Activated B cell treated with CpG ODN at 0.5 μM for 24 hours (primary cell): ENCODE results near the gene NAP1L1. TPM values are rescaled to one million over a fixed set of nuclear protein-coding genes. Genes with fewer than 3 reads are reported as not detected.

Experiments
- ATAC-seq: fragments of 200-7000 bp; cut with Tn5 transposase; one replicate; pipeline ENCODE4 v1.10.0; 2021; ENCODE audit warnings: low read depth, mild to moderate bottlenecking, moderate library complexity
- CTCF ChIA-PET: fragments of 350-600 bp; sonication (Branson Sonifier 250); formaldehyde crosslinking; loops from one replicate; lab custom pipeline; 2021; ENCODE audit warnings: antibody characterized with exemption; lab: Charles Lee
- POLR2A ChIA-PET: fragments of 350-600 bp; sonication (Branson Sonifier 250); formaldehyde crosslinking; loops from one replicate; lab custom pipeline; 2021; ENCODE audit warnings: antibody characterized with exemption; lab: Charles Lee
- DNase-seq: peaks from one replicate; pipeline ENCODE4 v3.0.0; 2022
- H3K27ac Mint-ChIP-seq: one replicate; pipeline ENCODE4 v1.8.0; 2020; ENCODE audit warnings: mixed read lengths
- H3K27me3 Mint-ChIP-seq: one replicate; pipeline ENCODE4 v1.8.0; 2021; ENCODE audit warnings: mixed read lengths
- H3K36me3 Mint-ChIP-seq: one replicate; pipeline ENCODE4 v1.8.0; 2021; ENCODE audit warnings: low read depth, mixed read lengths
- H3K4me1 Mint-ChIP-seq: one replicate; pipeline ENCODE4 v1.8.0; 2021; ENCODE audit warnings: mixed read lengths
- H3K4me3 Mint-ChIP-seq: one replicate; pipeline ENCODE4 v1.8.0; 2020; ENCODE audit warnings: mild to moderate bottlenecking, mixed read lengths
- H3K9me3 Mint-ChIP-seq: one replicate; pipeline ENCODE4 v1.8.0; 2020; ENCODE audit warnings: mixed read lengths
- CTCF ChIP-seq: fragments of 200-600 bp; IDR thresholded peaks from one replicate; pipeline ENCODE4 v1.8.0; 2022; ENCODE audit warnings: antibody characterized with exemption, mild to moderate bottlenecking
- intact Hi-C: fragments of 100-400 bp; cut with micrococcal nuclease; formaldehyde crosslinking; loops from one replicate; pipeline ENCODE4 v1.15.1; 2024
- total RNA-seq: library from RNA; stranded (reverse); gene quantifications from 2 replicates; pipeline ENCODE4 v1.2.3, GENCODE V29; 2022

The NAP1L1 gene
- total RNA-seq, 1 donor from 2014 or later: 1,185 TPM

DNA sequence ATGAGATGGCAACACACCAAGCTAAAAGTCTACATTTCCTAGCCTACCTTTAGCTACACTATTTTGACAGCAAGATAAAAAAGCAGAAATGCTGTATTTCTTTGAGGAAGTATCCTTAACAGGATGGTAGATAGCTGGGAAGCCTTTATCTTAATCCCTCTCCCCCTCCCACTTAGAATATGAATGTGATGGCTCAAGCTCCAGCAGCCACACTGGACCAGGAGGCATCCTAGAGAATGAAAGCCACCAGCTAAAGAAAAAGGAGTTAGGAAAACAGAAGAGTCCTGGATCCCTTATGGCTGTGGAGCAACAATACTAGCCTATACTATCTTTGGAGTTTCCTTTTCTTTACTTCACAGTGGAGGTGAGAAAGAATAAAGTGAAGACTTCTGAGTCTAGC lies 15.1 kb downstream of the NAP1L1 start:
- intact Hi-C loops: loop anchor here (1.0 to 2.0 kb wide), 2 partner anchors 9 to 13 kb away; no protein-coding TSS in a partner anchor
- TF ChIP-seq CTCF: no peak
- H3K27me3 Mint-ChIP-seq: no peaks in the 10 kb centered on the region
- no peak overlapping the region for H3K4me3 Mint-ChIP-seq
- no peak overlapping the region for H3K27ac Mint-ChIP-seq
- DNase-seq (no peak), ATAC-seq (no peak)
- ChIA-PET POLR2A (interaction anchor here (1.1 kb wide), 1 partner anchor 13 kb away, joined by 3 read pairs; no protein-coding TSS in a partner anchor), CTCF (no interaction called here)
- H3K36me3 Mint-ChIP-seq: peaks cover 90% of the 10 kb centered on the region
- peaks cover 33% of the 10 kb centered on the region for H3K4me1 Mint-ChIP-seq
- peaks cover 11% of the 10 kb centered on the region for H3K9me3 Mint-ChIP-seq

DNA sequence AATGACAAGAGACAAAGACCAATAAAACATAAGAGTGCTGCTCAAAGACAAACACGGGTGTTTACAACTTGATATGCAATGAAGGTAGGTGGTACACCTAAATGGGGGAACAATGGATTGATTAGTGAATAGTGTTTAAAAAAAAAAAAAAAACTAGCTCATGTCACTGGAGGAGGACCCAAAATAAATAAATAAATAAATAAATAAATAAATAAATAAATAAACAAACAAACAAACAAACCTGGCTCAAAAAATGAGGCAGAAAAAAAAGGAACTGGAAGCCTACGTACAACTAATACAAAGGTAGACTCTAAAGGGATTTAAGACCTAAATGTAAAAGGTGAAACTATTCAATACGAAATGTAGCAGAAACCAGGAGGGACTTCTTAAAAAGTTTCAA lies 18.6 kb downstream of the NAP1L1 start:
- CTCF ChIA-PET: no interaction called here
- peaks cover 17% of the 10 kb centered on the region for H3K4me1 Mint-ChIP-seq
- intact Hi-C loops: no loop called here

GRCh38 chr12:76064904-76065303 lies 19.6 kb downstream of the NAP1L1 start:
- Mint-ChIP-seq H3K9me3 (peaks cover 11% of the 10 kb centered on the region), H3K36me3 (peaks cover 95% of the 10 kb centered on the region), H3K27me3 (no peaks in the 10 kb centered on the region), H3K4me3 (no peak overlapping the region), H3K4me1 (peaks cover 16% of the 10 kb centered on the region), H3K27ac (no peak overlapping the region)
- ATAC-seq (no peak), DNase-seq (no peak)
- no peak for TF ChIP-seq CTCF
- intact Hi-C loops: no loop called here
- ChIA-PET CTCF (interaction anchor here (0.7 kb wide), 1 partner anchor 315 kb away, joined by 3 read pairs; no protein-coding TSS in a partner anchor), POLR2A (no interaction called here)

More for the DNA sequence above, 18.6 kb downstream of the NAP1L1 start:
- H3K27me3 Mint-ChIP-seq: no peaks in the 10 kb centered on the region
- TF ChIP-seq CTCF: no peak
- peaks cover 11% of the 10 kb centered on the region for H3K9me3 Mint-ChIP-seq
- peaks cover 96% of the 10 kb centered on the region for H3K36me3 Mint-ChIP-seq
- POLR2A ChIA-PET: interaction anchor here (0.6 kb wide), 1 partner anchor 523 kb away, joined by 3 read pairs; no protein-coding TSS in a partner anchor
- no peak overlapping the region for H3K27ac Mint-ChIP-seq
- DNase-seq: no peak
- ATAC-seq: no peak
- no peak overlapping the region for H3K4me3 Mint-ChIP-seq

GRCh38 chr12:76060111-76060510 lies 24.4 kb downstream of the NAP1L1 start:
- Mint-ChIP-seq H3K9me3 (peaks cover 5% of the 10 kb centered on the region), H3K36me3 (peaks cover 89% of the 10 kb centered on the region), H3K4me3 (no peak overlapping the region), H3K4me1 (peaks cover 5% of the 10 kb centered on the region), H3K27me3 (no peaks in the 10 kb centered on the region), H3K27ac (no peak overlapping the region)
- ChIA-PET CTCF (no interaction called here), POLR2A (no interaction called here)
- intact Hi-C loops: no loop called here
- ATAC-seq (no peak), DNase-seq (no peak)
- no peak for TF ChIP-seq CTCF

- ATAC-seq: no peak
- ChIA-PET CTCF (no interaction called here), POLR2A (interaction anchor here (0.5 kb wide), 1 partner anchor 399 kb away, joined by 3 read pairs; no protein-coding TSS in a partner anchor)
- DNase-seq: no peak
- no peak overlapping the region for H3K4me3 Mint-ChIP-seq
- TF ChIP-seq CTCF: no peak
- peaks cover 2% of the 10 kb centered on the region for H3K4me1 Mint-ChIP-seq
- H3K9me3 Mint-ChIP-seq: no peaks in the 10 kb centered on the region
- peaks cover 86% of the 10 kb centered on the region for H3K36me3 Mint-ChIP-seq
- intact Hi-C loops: no loop called here
- H3K27ac Mint-ChIP-seq: no peak overlapping the region
- no peaks in the 10 kb centered on the region for H3K27me3 Mint-ChIP-seq
Observed at GRCh38 chr12:76057326-76057725, 27.2 kb downstream of the NAP1L1 start.
